A549 treated with DMSO at 1 μM for 4 hours (cell line): Measurements from ENCODE around the gene ERP27. TPM values are rescaled to one million over a fixed set of nuclear protein-coding genes. Genes with fewer than 3 reads are reported as not detected.

Source experiments
- total RNA-seq: library from RNA; stranded (reverse); fragments of 200-300 nt; extraction: Qiagen RNA extraction; gene quantifications from 5 replicates; pipeline ENCODE4 v1.2.3, GENCODE V29; 2022; ENCODE audit warnings: low read depth

The ERP27 gene
- total RNA-seq = not detected in 5 replicates

DNA sequence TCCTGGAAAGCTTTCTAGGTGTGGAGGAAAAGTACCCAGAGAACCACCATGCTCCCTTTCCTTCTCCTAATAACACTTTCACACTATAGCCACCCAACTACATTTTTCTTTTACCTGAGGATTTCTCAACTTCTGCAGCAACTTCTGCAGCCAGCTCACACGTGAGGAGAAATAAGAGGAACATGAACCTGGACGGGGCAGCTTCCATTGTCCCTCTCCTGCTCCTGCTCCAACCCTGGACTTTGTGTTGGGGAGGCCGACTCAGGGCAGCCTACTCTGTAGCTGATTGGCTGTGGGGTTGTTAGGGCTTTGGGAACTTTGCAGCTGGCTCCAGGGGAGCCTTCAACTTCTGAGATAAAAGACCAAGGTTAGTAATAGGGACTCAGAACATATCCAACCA, at the start of gene ERP27:
TSS of gene ERP27 (minus strand) at position 237 of the 400 bp plus-strand sequence. CDS start at position 208, 29 bp downstream.

GRCh38 chr12:14972816-14973215, 34.5 kb upstream of the ERP27 start, which contains the start of gene PDE6H:
TSS of gene PDE6H (plus strand) at chr12:14973042. CDS start at chr12:14978013, 4,971 bp downstream.

DNA sequence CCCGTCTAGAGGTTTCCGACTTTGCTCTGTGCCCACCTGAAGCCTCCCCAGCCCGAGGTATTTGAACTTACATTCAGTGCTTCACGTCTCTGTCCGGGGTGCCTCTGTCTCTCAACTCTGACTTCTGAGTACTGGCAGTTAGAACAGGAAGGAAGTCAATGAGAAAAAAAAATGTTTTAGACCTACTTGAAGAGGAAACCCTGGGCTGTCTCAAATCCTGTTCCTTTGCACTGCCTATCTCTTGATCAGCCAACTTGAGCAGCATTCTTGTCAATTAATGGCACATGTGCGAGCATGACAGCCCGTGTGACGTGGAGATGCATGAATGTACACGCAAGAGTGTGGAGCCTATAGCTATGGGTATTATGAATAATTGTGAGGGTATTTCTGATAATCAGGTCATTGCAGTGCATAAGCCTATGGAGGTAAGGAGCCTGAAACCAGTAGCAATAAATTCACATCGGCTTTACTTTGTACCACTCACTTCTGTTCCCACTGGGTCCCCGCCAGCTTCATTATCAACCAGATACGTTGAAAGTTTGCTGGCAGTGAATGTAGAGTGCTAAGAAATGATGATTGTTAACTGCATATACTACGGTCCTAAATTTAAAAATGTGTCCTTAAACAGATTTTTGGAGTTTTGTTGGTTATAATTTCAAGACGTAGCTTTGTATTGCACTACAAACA, 23.3 kb upstream of the ERP27 start, which contains the start of gene ARHGDIB:
TSS of gene ARHGDIB (minus strand) at position 136 of the 687 bp plus-strand sequence. CDS start 10,889 bp downstream, outside the sequence.

GRCh38 chr12:14885718-14886221, 52.6 kb downstream of the ERP27 start, which contains the start of gene MGP:
TSS of gene MGP (minus strand) at chr12:14885854. CDS start at chr12:14885791, 63 bp downstream.

Other genes with a start within 250 kb of the ERP27 start
- gene GUCY2C, start 241.9 kb downstream of the ERP27 start, total RNA-seq = 0.02 to 0.06 TPM (median 0.03 TPM) in 3 of 5 replicates, not detected in the others
- 48.2 to 55.8 TPM (median 52.0 TPM) in 5 replicates for gene WBP11, start 135.1 kb downstream of the ERP27 start, total RNA-seq
- 1.4 to 2.2 TPM (median 1.8 TPM) in 5 replicates for gene C12orf60, start 134.9 kb downstream of the ERP27 start, total RNA-seq
- gene SMCO3, start 124.4 kb downstream of the ERP27 start, total RNA-seq = not detected in 5 replicates
- not detected in 5 replicates for gene ART4, start 95.0 kb downstream of the ERP27 start, total RNA-seq
- gene MGP, start 52.7 kb downstream of the ERP27 start, total RNA-seq = 0.15 TPM in 1 of 5 replicates, not detected in the others
- gene ARHGDIB, start 23.1 kb upstream of the ERP27 start, total RNA-seq = 0.89 to 1.5 TPM (median 1.0 TPM) in 5 replicates
- gene PDE6H, start 34.5 kb upstream of the ERP27 start, total RNA-seq = not detected in 5 replicates